Hematopoietic multipotent progenitor cell treated with erythropoietin and hydrocortisone succinate and interleukin-3 and kit ligand, for 15 days (in vitro differentiated cells): Measurements from ENCODE around the gene FOXJ3.
"Not testable (repeated sequence)": the region's sequence is repeated elsewhere in the genome, so short reads cannot be mapped to it uniquely, and the experiment has no call there.

Experiments
- DNase-seq: peaks from one replicate; pipeline ENCODE4 v3.0.0-alpha.2; 2015; ENCODE audit warnings: low spot score

Gene FOXJ3

GRCh38 chr1:42251042-42251441 is 84.0 kb downstream of the FOXJ3 start:
- DNase-seq: no peak

GRCh38 chr1:42250164-42250563 is 84.9 kb downstream of the FOXJ3 start:
- DNase-seq: no peak

GRCh38 chr1:42240966-42241755 is 93.9 kb downstream of the FOXJ3 start:
- no peak for DNase-seq

- no peak for DNase-seq
Observed at GRCh38 chr1:42239555-42239954, 95.5 kb downstream of the FOXJ3 start.

GRCh38 chr1:42239041-42239440 is 96.0 kb downstream of the FOXJ3 start:
- no peak for DNase-seq

- no peak for DNase-seq
Observed at GRCh38 chr1:42231253-42231652, 103.8 kb downstream of the FOXJ3 start.

GRCh38 chr1:42228938-42229337 is 106.1 kb downstream of the FOXJ3 start:
- DNase-seq: no peak

GRCh38 chr1:42223036-42223435 is 112.0 kb downstream of the FOXJ3 start:
- DNase-seq: no peak

GRCh38 chr1:42221952-42222606 is 113.0 kb downstream of the FOXJ3 start:
- no peak for DNase-seq

- no peak for DNase-seq
Observed at GRCh38 chr1:42221456-42221855, 113.6 kb downstream of the FOXJ3 start.

GRCh38 chr1:42219627-42220026 is 115.4 kb downstream of the FOXJ3 start:
- DNase-seq: no peak

- no peak for DNase-seq
Observed at GRCh38 chr1:42214447-42214871, 120.6 kb downstream of the FOXJ3 start.

- DNase-seq: no peak
Observed at GRCh38 chr1:42211224-42211623, 123.8 kb downstream of the FOXJ3 start.

- DNase-seq: no peak
Observed at GRCh38 chr1:42210421-42211133, 124.5 kb downstream of the FOXJ3 start.

- DNase-seq: no peak
Observed at GRCh38 chr1:42209526-42210251, 125.3 kb downstream of the FOXJ3 start.

- not testable (repeated sequence) for DNase-seq
Observed at GRCh38 chr1:42206930-42207329, 128.1 kb downstream of the FOXJ3 start.

GRCh38 chr1:42206164-42206563 is 128.9 kb downstream of the FOXJ3 start:
- no peak for DNase-seq

GRCh38 chr1:42201986-42202385 is 133.0 kb downstream of the FOXJ3 start:
- DNase-seq: no peak

GRCh38 chr1:42198251-42198650 is 136.8 kb downstream of the FOXJ3 start:
- DNase-seq: no peak

- no peak for DNase-seq
Observed at GRCh38 chr1:42195841-42196240, 139.2 kb downstream of the FOXJ3 start.

- DNase-seq: no peak
Observed at GRCh38 chr1:42192106-42192505, 142.9 kb downstream of the FOXJ3 start.

GRCh38 chr1:42191319-42191718 is 143.7 kb downstream of the FOXJ3 start:
- DNase-seq: no peak
